HG03378 (cell line): ENCODE data around the gene GSTA1.
"Not testable (repeated sequence)": the region's sequence is repeated elsewhere in the genome, so short reads cannot be mapped to it uniquely, and the experiment has no call there.

ENCODE experiments used
- ATAC-seq: cut with Tn5 transposase; IDR thresholded peaks from one replicate; pipeline ENCODE4 v1.9.1; 2021; ENCODE audit warnings: mild to moderate bottlenecking, moderate library complexity; ENCODE audit not compliant: unreplicated experiment

Gene GSTA1

GRCh38 chr6:52809777-52810176 is 6.2 kb upstream of the GSTA1 start:
- ATAC-seq, result not testable (repeated sequence)

- ATAC-seq, result no peak
Measured at GRCh38 chr6:52808660-52809059, 5.0 kb upstream of the GSTA1 start.

GRCh38 chr6:52802806-52803205 is 810 bp downstream of the GSTA1 start:
- no peak for ATAC-seq

- no peak for ATAC-seq
Measured at GRCh38 chr6:52801188-52801841, 2.3 kb downstream of the GSTA1 start.

GRCh38 chr6:52799272-52799671 is 4.3 kb downstream of the GSTA1 start:
- not testable (repeated sequence) for ATAC-seq

GRCh38 chr6:52794366-52794765 is 9.2 kb downstream of the GSTA1 start:
- not testable (repeated sequence) for ATAC-seq

- no peak for ATAC-seq
Measured at GRCh38 chr6:52790861-52791260, 12.8 kb downstream of the GSTA1 start.

- not testable (repeated sequence) for ATAC-seq
Measured at GRCh38 chr6:52789658-52790057, 14.0 kb downstream of the GSTA1 start.

GRCh38 chr6:52788478-52788877 is 15.1 kb downstream of the GSTA1 start:
- no peak for ATAC-seq

- no peak for ATAC-seq
Measured at GRCh38 chr6:52787917-52788316, 15.7 kb downstream of the GSTA1 start.

GRCh38 chr6:52786249-52786956 is 17.2 kb downstream of the GSTA1 start:
- ATAC-seq, result no peak

GRCh38 chr6:52782696-52783274 is 20.8 kb downstream of the GSTA1 start:
- not testable (repeated sequence) for ATAC-seq

GRCh38 chr6:52782209-52782608 is 21.4 kb downstream of the GSTA1 start:
- not testable (repeated sequence) for ATAC-seq

GRCh38 chr6:52779237-52779636 is 24.4 kb downstream of the GSTA1 start:
- ATAC-seq, result no peak

GRCh38 chr6:52776711-52777351 is 26.8 kb downstream of the GSTA1 start:
- ATAC-seq, result not testable (repeated sequence)

GRCh38 chr6:52769399-52769798 is 34.2 kb downstream of the GSTA1 start:
- not testable (repeated sequence) for ATAC-seq

GRCh38 chr6:52767658-52768057 is 36.0 kb downstream of the GSTA1 start:
- ATAC-seq, result not testable (repeated sequence)

- not testable (repeated sequence) for ATAC-seq
Measured at GRCh38 chr6:52763322-52763916, 40.2 kb downstream of the GSTA1 start, which contains the start of gene GSTA2. GSTA2 (minus strand) TSS chr6:52763475; CDS start chr6:52757947, 5,528 bp downstream.

- not testable (repeated sequence) for ATAC-seq
Measured at GRCh38 chr6:52761673-52762491, 41.7 kb downstream of the GSTA1 start.

GRCh38 chr6:52760105-52760765 is 43.4 kb downstream of the GSTA1 start:
- no peak for ATAC-seq
